ENCODE data around the gene MALT1.

The MALT1 gene

DNA sequence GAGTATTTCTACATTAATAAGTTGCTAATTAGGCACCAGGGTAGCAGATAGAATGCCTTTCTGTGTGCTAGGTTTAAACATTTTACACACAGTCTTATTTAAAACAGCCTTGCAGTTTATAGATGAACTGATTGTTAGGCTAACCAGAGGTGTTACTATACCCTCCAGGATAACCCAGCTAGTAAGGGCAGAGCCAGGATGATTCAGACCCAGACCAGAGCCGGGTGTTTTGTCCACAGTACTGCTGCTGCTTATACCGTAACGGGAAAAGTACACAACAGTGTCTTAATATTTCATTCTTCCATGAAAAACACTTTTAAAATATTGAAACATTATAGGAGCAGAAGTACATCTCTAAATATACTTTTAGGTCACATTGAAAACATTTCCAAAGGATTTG is 82.7 kb downstream of the MALT1 start:
- no peak for DNase-seq
- no peaks in the 10 kb centered on the region for H3K4me1 ChIP-seq (ENCODE audit: control insufficient read depth, low read depth, low read length)
- no peak overlapping the region for H3K4me2 ChIP-seq (ENCODE audit: low read length)
- peaks cover 2% of the 10 kb centered on the region for H3K36me3 ChIP-seq (ENCODE audit: control insufficient read depth, insufficient read depth, low read length)
- H3K79me2 ChIP-seq (ENCODE audit: control insufficient read depth, insufficient read depth, low read length), result no peaks in the 10 kb centered on the region
- no peak overlapping the region for H2BK15ac ChIP-seq (replicated peaks; ENCODE audit: low read depth)
- H3K23ac ChIP-seq (ENCODE audit: low read length), result no peak overlapping the region
- no peak overlapping the region for H3K4ac ChIP-seq (ENCODE audit: low read depth, low read length)
- H3K18ac ChIP-seq (ENCODE audit: low read length), result no peak overlapping the region
- WGBS (ENCODE audit: extremely low coverage, insufficient coverage, low lambda C conversion rate), result no CpG with 5 or more reads among the region's 3 CpGs
- H2BK120ac ChIP-seq (ENCODE audit: low read depth, low read length), result no peak overlapping the region
- no peak overlapping the region for H3K9ac ChIP-seq (ENCODE audit: low read length)
- no peak overlapping the region for H2BK5ac ChIP-seq (ENCODE audit: low read length)
- no peak overlapping the region for H3K27ac ChIP-seq (ENCODE audit: low read depth, low read length)
- H3K27me3 ChIP-seq (ENCODE audit: insufficient read depth, low read length, poor library complexity), result no peaks in the 10 kb centered on the region
- no peak overlapping the region for H2AK5ac ChIP-seq (ENCODE audit: low read length)
- no peaks in the 10 kb centered on the region for H3K79me1 ChIP-seq (ENCODE audit: low read length)
- H3K56ac ChIP-seq (ENCODE audit: low read length), result no peak overlapping the region
- H4K8ac ChIP-seq (ENCODE audit: low read depth, low read length), result no peak overlapping the region
- no peak overlapping the region for H4K5ac ChIP-seq (ENCODE audit: low read length)
- no peak overlapping the region for H3K4me3 ChIP-seq (ENCODE audit: low read length)

DNA sequence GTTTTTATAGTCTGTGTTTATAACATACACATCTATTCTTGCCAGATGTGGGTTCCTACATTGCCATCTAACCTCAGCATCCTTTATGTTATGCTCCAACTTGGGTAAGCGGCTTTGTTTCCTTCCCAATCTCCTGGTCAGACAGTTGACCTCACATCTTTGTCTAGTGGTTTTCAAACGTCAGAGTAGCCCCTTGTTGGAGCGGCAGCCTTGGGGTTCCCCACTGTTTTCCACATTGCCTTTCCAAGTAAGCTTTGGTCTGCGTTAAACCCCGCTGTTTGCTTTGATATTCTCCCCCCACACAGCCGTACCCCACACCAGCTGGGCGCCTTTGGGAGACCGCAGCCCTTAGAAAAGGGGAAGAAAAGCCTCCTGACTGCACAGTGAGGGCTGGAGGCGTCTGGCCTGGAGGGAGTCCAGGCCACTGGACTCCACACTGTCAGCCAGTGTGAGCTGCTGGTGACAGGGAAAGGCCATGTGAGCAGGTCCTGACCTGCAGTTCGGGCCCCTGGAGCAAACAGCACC is 83.3 kb downstream of the MALT1 start:
- Histone ChIP-seq H4K8ac (ENCODE audit: low read depth, low read length) (no peak overlapping the region), H4K5ac (ENCODE audit: low read length) (no peak overlapping the region), H3K36me3 (ENCODE audit: control insufficient read depth, insufficient read depth, low read length) (peaks cover 2% of the 10 kb centered on the region), H3K27ac (ENCODE audit: low read depth, low read length) (no peak overlapping the region), H3K4me1 (ENCODE audit: control insufficient read depth, low read depth, low read length) (no peaks in the 10 kb centered on the region), H3K4me3 (ENCODE audit: low read length) (no peak overlapping the region), H2BK15ac (replicated peaks; ENCODE audit: low read depth) (no peak overlapping the region), H2BK5ac (ENCODE audit: low read length) (no peak overlapping the region), H3K56ac (ENCODE audit: low read length) (no peak overlapping the region), H3K18ac (ENCODE audit: low read length) (no peak overlapping the region), H3K79me1 (ENCODE audit: low read length) (no peaks in the 10 kb centered on the region), H3K9ac (ENCODE audit: low read length) (no peak overlapping the region), H3K4me2 (ENCODE audit: low read length) (no peak overlapping the region), H2AK5ac (ENCODE audit: low read length) (no peak overlapping the region), H3K23ac (ENCODE audit: low read length) (no peak overlapping the region), H3K4ac (ENCODE audit: low read depth, low read length) (no peak overlapping the region), H3K79me2 (ENCODE audit: control insufficient read depth, insufficient read depth, low read length) (no peaks in the 10 kb centered on the region), H3K27me3 (ENCODE audit: insufficient read depth, low read length, poor library complexity) (no peaks in the 10 kb centered on the region), H2BK120ac (ENCODE audit: low read depth, low read length) (no peak overlapping the region)
- WGBS (ENCODE audit: extremely low coverage, insufficient coverage, low lambda C conversion rate), result no CpG with 5 or more reads among the region's 10 CpGs
- no peak for DNase-seq

DNA sequence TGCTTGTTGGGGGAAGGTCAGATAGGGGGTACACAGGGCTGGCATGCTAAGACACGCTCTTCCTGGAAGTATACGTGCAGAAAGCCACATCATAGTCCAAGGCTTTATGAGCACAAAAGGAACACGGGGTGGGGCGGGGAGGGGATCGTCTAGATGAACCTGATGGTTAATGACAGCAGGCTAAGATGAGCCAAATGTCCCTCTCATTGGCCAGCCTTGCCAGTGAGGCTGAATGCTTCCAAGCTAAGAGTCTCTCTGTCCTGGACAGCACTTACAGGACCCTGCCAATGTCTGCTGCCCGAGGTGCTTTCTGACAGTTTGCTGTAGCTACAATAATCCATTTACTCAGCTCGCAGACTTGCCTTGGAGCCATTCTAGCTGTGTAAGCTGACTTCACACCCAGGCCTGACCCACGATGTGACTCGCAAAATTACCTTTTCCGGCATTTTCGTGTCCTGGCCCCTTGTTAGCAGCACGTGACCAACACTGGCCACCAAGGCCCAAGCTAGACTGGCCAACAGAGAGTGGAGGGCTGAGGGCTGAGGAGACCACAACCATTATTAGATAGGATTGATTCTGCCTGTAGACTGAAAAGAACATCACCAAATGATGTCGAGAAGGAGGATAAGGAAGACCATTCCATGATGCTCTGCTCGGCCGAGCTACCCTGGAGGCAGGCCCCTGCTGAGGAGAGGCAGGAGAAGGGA is 84.2 kb downstream of the MALT1 start:
- no peaks in the 10 kb centered on the region for H3K27me3 ChIP-seq (ENCODE audit: insufficient read depth, low read length, poor library complexity)
- H3K79me1 ChIP-seq (ENCODE audit: low read length), result no peaks in the 10 kb centered on the region
- no peak overlapping the region for H2AK5ac ChIP-seq (ENCODE audit: low read length)
- H3K9ac ChIP-seq (ENCODE audit: low read length), result no peak overlapping the region
- H3K4me2 ChIP-seq (ENCODE audit: low read length), result no peak overlapping the region
- no peak overlapping the region for H2BK5ac ChIP-seq (ENCODE audit: low read length)
- no peak overlapping the region for H3K4me3 ChIP-seq (ENCODE audit: low read length)
- H3K36me3 ChIP-seq (ENCODE audit: control insufficient read depth, insufficient read depth, low read length), result no peaks in the 10 kb centered on the region
- H3K56ac ChIP-seq (ENCODE audit: low read length), result no peak overlapping the region
- H4K5ac ChIP-seq (ENCODE audit: low read length), result no peak overlapping the region
- DNase-seq, result no peak
- no peak overlapping the region for H3K18ac ChIP-seq (ENCODE audit: low read length)
- no peak overlapping the region for H3K23ac ChIP-seq (ENCODE audit: low read length)
- H3K4ac ChIP-seq (ENCODE audit: low read depth, low read length), result no peak overlapping the region
- H4K8ac ChIP-seq (ENCODE audit: low read depth, low read length), result no peak overlapping the region
- no peak overlapping the region for H2BK120ac ChIP-seq (ENCODE audit: low read depth, low read length)
- no peaks in the 10 kb centered on the region for H3K79me2 ChIP-seq (ENCODE audit: control insufficient read depth, insufficient read depth, low read length)
- H3K4me1 ChIP-seq (ENCODE audit: control insufficient read depth, low read depth, low read length), result no peaks in the 10 kb centered on the region
- WGBS (ENCODE audit: extremely low coverage, insufficient coverage, low lambda C conversion rate), result no CpG with 5 or more reads among the region's 15 CpGs
- H3K27ac ChIP-seq (ENCODE audit: low read depth, low read length), result no peak overlapping the region
- no peak overlapping the region for H2BK15ac ChIP-seq (replicated peaks; ENCODE audit: low read depth)

DNA sequence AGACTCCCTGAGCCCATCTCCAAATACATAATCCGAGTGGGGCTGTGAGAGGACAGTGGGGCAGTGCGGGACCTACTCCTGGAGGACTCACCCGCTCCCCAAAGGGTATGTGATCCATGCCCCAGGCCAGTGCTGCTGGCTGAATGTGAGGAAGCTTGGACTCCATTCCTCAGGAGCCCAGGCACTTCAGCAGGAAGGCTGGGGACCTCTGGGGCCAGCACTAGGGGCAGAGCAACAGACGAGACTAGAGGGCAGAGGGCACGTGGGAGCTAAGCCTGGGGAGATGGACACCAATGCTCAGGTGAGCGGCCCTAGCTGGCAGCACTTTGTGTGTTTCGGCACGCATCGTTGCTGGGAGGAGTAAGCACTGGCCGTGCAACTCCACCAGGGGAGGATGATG is 84.9 kb downstream of the MALT1 start:
- H3K79me1 ChIP-seq (ENCODE audit: low read length), result no peaks in the 10 kb centered on the region
- no peak overlapping the region for H4K5ac ChIP-seq (ENCODE audit: low read length)
- H2BK120ac ChIP-seq (ENCODE audit: low read depth, low read length), result no peak overlapping the region
- no peak overlapping the region for H3K4me2 ChIP-seq (ENCODE audit: low read length)
- no peak overlapping the region for H3K4me3 ChIP-seq (ENCODE audit: low read length)
- no peak overlapping the region for H3K56ac ChIP-seq (ENCODE audit: low read length)
- H3K23ac ChIP-seq (ENCODE audit: low read length), result no peak overlapping the region
- no peaks in the 10 kb centered on the region for H3K4me1 ChIP-seq (ENCODE audit: control insufficient read depth, low read depth, low read length)
- no peak overlapping the region for H3K4ac ChIP-seq (ENCODE audit: low read depth, low read length)
- no peak overlapping the region for H3K18ac ChIP-seq (ENCODE audit: low read length)
- no peaks in the 10 kb centered on the region for H3K79me2 ChIP-seq (ENCODE audit: control insufficient read depth, insufficient read depth, low read length)
- H2AK5ac ChIP-seq (ENCODE audit: low read length), result no peak overlapping the region
- no peak overlapping the region for H2BK5ac ChIP-seq (ENCODE audit: low read length)
- H3K27ac ChIP-seq (ENCODE audit: low read depth, low read length), result no peak overlapping the region
- no peak overlapping the region for H3K9ac ChIP-seq (ENCODE audit: low read length)
- H2BK15ac ChIP-seq (replicated peaks; ENCODE audit: low read depth), result no peak overlapping the region
- no peak overlapping the region for H4K8ac ChIP-seq (ENCODE audit: low read depth, low read length)
- no CpG with 5 or more reads among the region's 10 CpGs for WGBS (ENCODE audit: extremely low coverage, insufficient coverage, low lambda C conversion rate)
- H3K27me3 ChIP-seq (ENCODE audit: insufficient read depth, low read length, poor library complexity), result no peaks in the 10 kb centered on the region
- H3K36me3 ChIP-seq (ENCODE audit: control insufficient read depth, insufficient read depth, low read length), result no peaks in the 10 kb centered on the region
- peak; percentile 12 for DNase-seq

DNA sequence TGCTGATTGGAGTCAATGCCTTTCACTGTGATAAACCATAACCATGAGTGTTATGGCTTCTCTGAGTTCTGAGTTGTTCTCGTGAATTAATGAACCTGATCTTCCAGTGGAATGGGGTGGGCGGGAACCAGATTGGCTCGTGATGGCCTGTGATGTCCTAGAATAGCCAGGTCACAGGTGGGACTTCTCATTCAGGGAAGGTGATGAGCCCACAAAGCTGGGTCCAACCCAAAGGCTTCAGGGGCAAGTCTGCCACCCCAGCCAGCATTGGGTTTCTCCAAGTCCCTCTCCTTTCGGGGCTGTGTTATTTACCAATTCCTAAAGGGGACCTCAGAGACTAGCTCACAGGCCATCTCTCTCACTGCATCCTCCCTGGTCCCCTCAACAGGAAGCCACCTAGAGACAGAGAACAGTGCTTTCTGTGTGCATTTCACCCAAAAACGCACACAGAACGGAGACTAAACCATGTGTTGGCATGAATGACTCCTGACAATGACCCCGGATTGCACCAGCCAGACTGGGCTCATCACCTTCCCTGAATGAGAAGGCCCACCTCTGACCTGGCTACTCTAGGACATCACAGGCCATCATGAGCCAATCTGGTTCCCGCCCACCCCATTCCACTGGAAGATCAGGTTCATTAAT is 85.5 kb downstream of the MALT1 start:
- no peak overlapping the region for H3K27ac ChIP-seq (ENCODE audit: low read depth, low read length)
- H3K56ac ChIP-seq (ENCODE audit: low read length), result no peak overlapping the region
- H3K79me2 ChIP-seq (ENCODE audit: control insufficient read depth, insufficient read depth, low read length), result no peaks in the 10 kb centered on the region
- no peak overlapping the region for H3K23ac ChIP-seq (ENCODE audit: low read length)
- no peaks in the 10 kb centered on the region for H3K4me1 ChIP-seq (ENCODE audit: control insufficient read depth, low read depth, low read length)
- H4K5ac ChIP-seq (ENCODE audit: low read length), result no peak overlapping the region
- H2BK120ac ChIP-seq (ENCODE audit: low read depth, low read length), result no peak overlapping the region
- no peaks in the 10 kb centered on the region for H3K79me1 ChIP-seq (ENCODE audit: low read length)
- no peak overlapping the region for H2BK5ac ChIP-seq (ENCODE audit: low read length)
- no peak overlapping the region for H3K4me3 ChIP-seq (ENCODE audit: low read length)
- H3K4me2 ChIP-seq (ENCODE audit: low read length), result no peak overlapping the region
- H2BK15ac ChIP-seq (replicated peaks; ENCODE audit: low read depth), result no peak overlapping the region
- no CpG with 5 or more reads among the region's 8 CpGs for WGBS (ENCODE audit: extremely low coverage, insufficient coverage, low lambda C conversion rate)
- no peak overlapping the region for H2AK5ac ChIP-seq (ENCODE audit: low read length)
- H4K8ac ChIP-seq (ENCODE audit: low read depth, low read length), result no peak overlapping the region
- no peaks in the 10 kb centered on the region for H3K36me3 ChIP-seq (ENCODE audit: control insufficient read depth, insufficient read depth, low read length)
- DNase-seq, result no peak
- H3K27me3 ChIP-seq (ENCODE audit: insufficient read depth, low read length, poor library complexity), result no peaks in the 10 kb centered on the region
- no peak overlapping the region for H3K9ac ChIP-seq (ENCODE audit: low read length)
- no peak overlapping the region for H3K4ac ChIP-seq (ENCODE audit: low read depth, low read length)
- no peak overlapping the region for H3K18ac ChIP-seq (ENCODE audit: low read length)
